Measurements from ENCODE around the gene COL25A1.

Gene COL25A1

DNA sequence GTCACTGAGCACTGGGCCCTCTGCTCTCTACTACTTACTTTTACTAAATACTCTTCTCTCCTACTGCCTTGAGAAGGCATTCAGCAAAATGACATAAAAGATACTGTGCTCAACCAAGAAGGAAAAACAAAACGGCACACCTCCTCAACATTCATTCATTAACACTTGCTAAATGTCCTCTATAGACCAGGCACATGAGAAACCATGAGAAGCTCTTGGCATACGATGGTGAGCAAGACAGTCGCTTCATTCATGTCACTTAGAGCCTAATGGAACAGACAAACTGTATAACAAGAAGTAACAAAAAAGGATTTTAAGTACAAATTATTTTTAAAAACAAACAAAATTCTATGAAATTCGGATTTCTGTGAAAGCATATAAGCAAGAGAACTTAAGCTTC, 38.7 kb downstream of the COL25A1 start:
- no peak overlapping the region for H3K4me3 ChIP-seq (ENCODE audit: insufficient read length, low read depth)
- no peak overlapping the region for H3K9ac ChIP-seq (ENCODE audit: insufficient read length, low read depth)
- no peaks in the 10 kb centered on the region for H3K9me3 ChIP-seq (ENCODE audit: insufficient read depth, low read length)
- H3K4me1 ChIP-seq (ENCODE audit: insufficient read depth, insufficient read length), result no peaks in the 10 kb centered on the region
- no peak for DNase-seq (ENCODE audit: low read depth, low spot score)
- no peaks in the 10 kb centered on the region for H3K27me3 ChIP-seq (ENCODE audit: insufficient read depth, insufficient read length)
- no peak for TF ChIP-seq YY1 (IDR thresholded peaks at IDR 0.05; ENCODE audit: insufficient read depth, insufficient read length)
- TF ChIP-seq ZNF274 (IDR thresholded peaks at IDR 0.05; ENCODE audit: low read depth, low read length), result no peak
- no peak for TF ChIP-seq SUZ12 (IDR thresholded peaks at IDR 0.05; ENCODE audit: extremely low read depth, insufficient read depth, insufficient read length)
- no peaks in the 10 kb centered on the region for H3K36me3 ChIP-seq (ENCODE audit: insufficient read depth, insufficient read length, low read length)

DNA sequence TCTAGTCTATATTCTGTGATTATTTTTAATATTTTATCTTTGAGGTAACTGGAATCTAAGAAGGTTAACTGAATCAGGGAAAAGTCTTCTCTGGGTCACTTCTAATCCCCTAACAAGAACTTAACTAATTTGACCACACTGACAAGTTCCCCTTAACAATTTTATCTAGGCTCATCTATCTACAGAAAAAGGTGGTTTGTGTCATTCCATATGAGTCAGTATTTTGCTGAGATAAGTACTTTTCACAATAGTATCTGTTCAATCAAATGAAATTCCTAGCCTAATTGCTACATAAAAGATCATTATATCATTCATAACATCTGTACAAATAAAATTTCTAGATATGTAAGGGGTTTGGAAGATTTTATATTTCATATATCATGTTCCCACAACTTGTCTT, 45.6 kb downstream of the COL25A1 start:
- H3K4me3 ChIP-seq (ENCODE audit: insufficient read length, low read depth), result no peak overlapping the region
- no peaks in the 10 kb centered on the region for H3K9me3 ChIP-seq (ENCODE audit: insufficient read depth, low read length)
- DNase-seq (ENCODE audit: low read depth, low spot score), result no peak
- H3K27me3 ChIP-seq (ENCODE audit: insufficient read depth, insufficient read length), result no peaks in the 10 kb centered on the region
- no peaks in the 10 kb centered on the region for H3K4me1 ChIP-seq (ENCODE audit: insufficient read depth, insufficient read length)
- TF ChIP-seq YY1 (IDR thresholded peaks at IDR 0.05; ENCODE audit: insufficient read depth, insufficient read length) (no peak), SUZ12 (IDR thresholded peaks at IDR 0.05; ENCODE audit: extremely low read depth, insufficient read depth, insufficient read length) (no peak), ZNF274 (IDR thresholded peaks at IDR 0.05; ENCODE audit: low read depth, low read length) (no peak)
- no peak overlapping the region for H3K9ac ChIP-seq (ENCODE audit: insufficient read length, low read depth)
- H3K36me3 ChIP-seq (ENCODE audit: insufficient read depth, insufficient read length, low read length), result no peaks in the 10 kb centered on the region

GRCh38 chr4:109254845-109255244, 47.6 kb downstream of the COL25A1 start:
- DNase-seq (ENCODE audit: low read depth, low spot score), result no peak
- no peaks in the 10 kb centered on the region for H3K4me1 ChIP-seq (ENCODE audit: insufficient read depth, insufficient read length)
- no peaks in the 10 kb centered on the region for H3K36me3 ChIP-seq (ENCODE audit: insufficient read depth, insufficient read length, low read length)
- H3K9ac ChIP-seq (ENCODE audit: insufficient read length, low read depth), result no peak overlapping the region
- H3K4me3 ChIP-seq (ENCODE audit: insufficient read length, low read depth), result no peak overlapping the region
- no peaks in the 10 kb centered on the region for H3K9me3 ChIP-seq (ENCODE audit: insufficient read depth, low read length)
- H3K27me3 ChIP-seq (ENCODE audit: insufficient read depth, insufficient read length), result no peaks in the 10 kb centered on the region
- TF ChIP-seq SUZ12 (IDR thresholded peaks at IDR 0.05; ENCODE audit: extremely low read depth, insufficient read depth, insufficient read length) (no peak), ZNF274 (IDR thresholded peaks at IDR 0.05; ENCODE audit: low read depth, low read length) (no peak), YY1 (IDR thresholded peaks at IDR 0.05; ENCODE audit: insufficient read depth, insufficient read length) (no peak)

- Histone ChIP-seq H3K4me1 (ENCODE audit: insufficient read depth, insufficient read length) (no peaks in the 10 kb centered on the region), H3K9ac (ENCODE audit: insufficient read length, low read depth) (no peak overlapping the region), H3K27me3 (ENCODE audit: insufficient read depth, insufficient read length) (no peaks in the 10 kb centered on the region), H3K36me3 (ENCODE audit: insufficient read depth, insufficient read length, low read length) (no peaks in the 10 kb centered on the region), H3K4me3 (ENCODE audit: insufficient read length, low read depth) (no peak overlapping the region), H3K9me3 (ENCODE audit: insufficient read depth, low read length) (no peaks in the 10 kb centered on the region)
- TF ChIP-seq ZNF274 (IDR thresholded peaks at IDR 0.05; ENCODE audit: low read depth, low read length) (no peak), YY1 (IDR thresholded peaks at IDR 0.05; ENCODE audit: insufficient read depth, insufficient read length) (no peak), SUZ12 (IDR thresholded peaks at IDR 0.05; ENCODE audit: extremely low read depth, insufficient read depth, insufficient read length) (no peak)
- DNase-seq (ENCODE audit: low read depth, low spot score), result no peak
Measured at GRCh38 chr4:109251396-109251795, 51.1 kb downstream of the COL25A1 start.

DNA sequence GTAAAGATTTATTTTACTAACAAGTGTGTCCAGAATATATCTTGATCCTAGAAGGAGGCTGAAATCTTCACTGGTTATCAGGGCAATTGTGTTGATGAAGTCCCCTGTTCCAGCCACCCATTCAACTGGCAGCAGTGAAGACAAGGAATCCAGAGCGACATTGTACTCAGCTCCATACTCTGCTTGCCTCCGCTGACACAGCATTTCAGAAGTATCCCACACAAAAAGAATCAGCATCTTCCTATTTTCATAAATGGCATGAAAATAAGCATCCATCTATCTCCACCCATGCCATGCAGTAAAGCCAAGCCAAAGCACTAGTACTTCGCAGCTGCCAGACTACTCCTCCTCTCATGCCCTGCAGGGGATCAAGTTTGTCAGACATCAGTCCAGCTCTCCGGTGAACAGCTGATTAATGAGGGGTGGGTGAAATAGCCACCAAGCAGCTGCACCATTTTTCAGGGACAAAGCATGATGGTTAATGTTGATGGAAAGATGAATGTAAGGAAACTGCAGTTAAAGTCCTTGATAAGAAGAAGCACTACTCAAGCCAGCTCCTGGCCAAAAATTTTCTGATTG, 54.0 kb downstream of the COL25A1 start:
- no peaks in the 10 kb centered on the region for H3K27me3 ChIP-seq (ENCODE audit: insufficient read depth, insufficient read length)
- H3K36me3 ChIP-seq (ENCODE audit: insufficient read depth, insufficient read length, low read length), result no peaks in the 10 kb centered on the region
- no peak for DNase-seq (ENCODE audit: low read depth, low spot score)
- no peak for TF ChIP-seq SUZ12 (IDR thresholded peaks at IDR 0.05; ENCODE audit: extremely low read depth, insufficient read depth, insufficient read length)
- TF ChIP-seq YY1 (IDR thresholded peaks at IDR 0.05; ENCODE audit: insufficient read depth, insufficient read length), result no peak
- TF ChIP-seq ZNF274 (IDR thresholded peaks at IDR 0.05; ENCODE audit: low read depth, low read length), result no peak
- H3K9ac ChIP-seq (ENCODE audit: insufficient read length, low read depth), result no peak overlapping the region
- no peak overlapping the region for H3K4me3 ChIP-seq (ENCODE audit: insufficient read length, low read depth)
- H3K9me3 ChIP-seq (ENCODE audit: insufficient read depth, low read length), result no peaks in the 10 kb centered on the region
- H3K4me1 ChIP-seq (ENCODE audit: insufficient read depth, insufficient read length), result no peaks in the 10 kb centered on the region

- Histone ChIP-seq H3K27me3 (ENCODE audit: insufficient read depth, insufficient read length) (no peaks in the 10 kb centered on the region), H3K4me1 (ENCODE audit: insufficient read depth, insufficient read length) (no peaks in the 10 kb centered on the region), H3K4me3 (ENCODE audit: insufficient read length, low read depth) (no peak overlapping the region), H3K36me3 (ENCODE audit: insufficient read depth, insufficient read length, low read length) (no peaks in the 10 kb centered on the region), H3K9ac (ENCODE audit: insufficient read length, low read depth) (no peak overlapping the region), H3K9me3 (ENCODE audit: insufficient read depth, low read length) (no peaks in the 10 kb centered on the region)
- TF ChIP-seq ZNF274 (IDR thresholded peaks at IDR 0.05; ENCODE audit: low read depth, low read length) (no peak), SUZ12 (IDR thresholded peaks at IDR 0.05; ENCODE audit: extremely low read depth, insufficient read depth, insufficient read length) (no peak), YY1 (IDR thresholded peaks at IDR 0.05; ENCODE audit: insufficient read depth, insufficient read length) (no peak)
- no peak for DNase-seq (ENCODE audit: low read depth, low spot score)
Measured at GRCh38 chr4:109243871-109244270, 58.6 kb downstream of the COL25A1 start.

DNA sequence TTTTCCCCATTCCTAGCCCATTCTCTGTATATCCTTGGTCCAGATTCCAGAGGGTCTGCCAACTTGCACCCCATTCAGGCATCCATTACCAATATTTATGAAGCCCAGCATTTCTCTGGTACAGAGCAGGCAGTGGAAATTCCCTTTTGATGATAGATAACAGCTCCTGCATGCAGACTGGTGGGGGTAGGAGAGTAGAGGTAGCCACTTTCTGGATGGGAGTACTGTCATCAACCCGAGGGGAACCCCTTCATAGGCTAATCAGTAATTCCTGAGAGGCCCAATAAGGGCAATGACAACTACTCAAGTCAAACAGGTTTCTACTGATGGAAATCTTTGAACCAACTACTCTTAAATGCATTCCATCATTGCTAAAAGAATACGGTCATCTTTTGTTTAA, 63.7 kb downstream of the COL25A1 start:
- Histone ChIP-seq H3K36me3 (ENCODE audit: insufficient read depth, insufficient read length, low read length) (no peaks in the 10 kb centered on the region), H3K4me3 (ENCODE audit: insufficient read length, low read depth) (no peak overlapping the region), H3K9me3 (ENCODE audit: insufficient read depth, low read length) (no peaks in the 10 kb centered on the region), H3K4me1 (ENCODE audit: insufficient read depth, insufficient read length) (no peaks in the 10 kb centered on the region), H3K9ac (ENCODE audit: insufficient read length, low read depth) (no peak overlapping the region), H3K27me3 (ENCODE audit: insufficient read depth, insufficient read length) (no peaks in the 10 kb centered on the region)
- no peak for DNase-seq (ENCODE audit: low read depth, low spot score)
- no peak for TF ChIP-seq YY1 (IDR thresholded peaks at IDR 0.05; ENCODE audit: insufficient read depth, insufficient read length)
- no peak for TF ChIP-seq SUZ12 (IDR thresholded peaks at IDR 0.05; ENCODE audit: extremely low read depth, insufficient read depth, insufficient read length)
- TF ChIP-seq ZNF274 (IDR thresholded peaks at IDR 0.05; ENCODE audit: low read depth, low read length), result no peak

Measured in NT2/D1 (cell line).